IMR-90 (cell line): ENCODE results near the gene GPC6. TPM values are rescaled to one million over a fixed set of nuclear protein-coding genes. Genes with fewer than 3 reads are reported as not detected.

ENCODE experiments used
- ATAC-seq: fragments of 200-7000 bp; cut with Tn5 transposase; 2 replicates; pipeline ENCODE4 v1.9.1; 2020; ENCODE audit warnings: low read depth, mild to moderate bottlenecking, moderate library complexity
- BruUV-seq: library from RNA; stranded (reverse); fragments of 400-500 nt; replicated peaks from 2 replicates; lab custom pipeline; 2021; lab: Mats Ljungman, UMichigan
- CTCF ChIA-PET: fragments of 300-600 bp; formaldehyde crosslinking; extraction: SDS; loops from one replicate; lab custom pipeline; 2021; ENCODE audit warnings: antibody characterized with exemption; lab: Yijun Ruan, JAX
- POLR2A ChIA-PET: fragments of 300-600 bp; sonication (Branson Sonifier 250); formaldehyde crosslinking; loops from one replicate; lab custom pipeline; 2022; ENCODE audit warnings: antibody characterized with exemption; ENCODE audit not compliant: unreplicated experiment; lab: Charles Lee
- DNase-seq: peaks from one replicate; pipeline ENCODE4 v3.0.0; 2013
- H2AFZ ChIP-seq: replicated peaks from 2 replicates; pipeline ENCODE3; 2013; ENCODE audit warnings: low read length, mild to moderate bottlenecking; ENCODE audit not compliant: poor library complexity
- H2AK5ac ChIP-seq: 2 replicates; pipeline ENCODE4 v1.6.1; 2013; ENCODE audit warnings: low read depth, low read length, inconsistent platforms
- H2AK9ac ChIP-seq: replicated peaks from 2 replicates; pipeline ENCODE3; 2013; ENCODE audit warnings: mild to moderate bottlenecking, low read depth, low read length, moderate library complexity; ENCODE audit not compliant: poor library complexity
- H2BK120ac ChIP-seq: 2 replicates; pipeline ENCODE4 v1.6.1; 2013; ENCODE audit warnings: low read depth, low read length, inconsistent platforms
- H2BK15ac ChIP-seq: 3 replicates; pipeline ENCODE4 v1.6.1; 2013; ENCODE audit warnings: low read depth, low read length, inconsistent platforms
- H2BK20ac ChIP-seq: 2 replicates; pipeline ENCODE4 v1.6.1; 2013; ENCODE audit warnings: low read depth, mild to moderate bottlenecking, inconsistent platforms, low read length, moderate library complexity
- H2BK5ac ChIP-seq: 2 replicates; pipeline ENCODE4 v1.6.1; 2013; ENCODE audit warnings: mild to moderate bottlenecking, low read depth, low read length, inconsistent platforms; ENCODE audit not compliant: poor library complexity, severe bottlenecking
- H3K14ac ChIP-seq: replicated peaks from 2 replicates; pipeline ENCODE4 v1.6.1; 2013; ENCODE audit warnings: low read depth, low read length, inconsistent platforms
- H3K18ac ChIP-seq: 2 replicates; pipeline ENCODE4 v1.6.1; 2013; ENCODE audit warnings: low read depth, low read length, control low read depth
- H3K23ac ChIP-seq: 2 replicates; pipeline ENCODE4 v1.6.1; 2013; ENCODE audit warnings: low read depth, low read length, inconsistent platforms
- H3K27ac ChIP-seq: 2 replicates; pipeline ENCODE4 v1.5.1; 2013; ENCODE audit warnings: mild to moderate bottlenecking, control low read depth, low read length; ENCODE audit not compliant: insufficient read depth
- H3K27me3 ChIP-seq: 2 replicates; pipeline ENCODE4 v1.6.1; 2013; ENCODE audit warnings: low read length; ENCODE audit not compliant: control insufficient read depth, insufficient read depth
- H3K36me3 ChIP-seq: 2 replicates; pipeline ENCODE4 v1.6.1; 2013; ENCODE audit warnings: low read length, mixed read lengths; ENCODE audit not compliant: control insufficient read depth, insufficient read depth
- H3K4ac ChIP-seq: 2 replicates; pipeline ENCODE4 v1.6.1; 2013; ENCODE audit warnings: low read depth, low read length, inconsistent platforms
- H3K4me1 ChIP-seq: 2 replicates; pipeline ENCODE4 v1.6.1; 2013; ENCODE audit warnings: low read length, mixed read lengths; ENCODE audit not compliant: control insufficient read depth, insufficient read depth
- H3K4me2 ChIP-seq: 2 replicates; pipeline ENCODE4 v1.6.1; 2013; ENCODE audit warnings: low read depth, mild to moderate bottlenecking, control low read depth, low read length, moderate library complexity
- H3K4me3 ChIP-seq: 2 replicates; pipeline ENCODE4 v1.5.1; 2013; ENCODE audit warnings: low read depth, mild to moderate bottlenecking, control low read depth, low read length, moderate library complexity; ENCODE audit not compliant: insufficient read depth
- H3K56ac ChIP-seq: 2 replicates; pipeline ENCODE4 v1.6.1; 2013; ENCODE audit warnings: low read length, inconsistent platforms; ENCODE audit not compliant: insufficient read depth; ENCODE audit errors: extremely low read depth
- H3K79me1 ChIP-seq, 2 experiments: 2 replicates each; pipeline ENCODE4 v1.6.1; 2013; ENCODE audit warnings: low read length in 2 of 2, inconsistent platforms in 1 of 2, low read depth in 1 of 2
- H3K9ac ChIP-seq: 2 replicates; pipeline ENCODE4 v1.6.1; 2013; ENCODE audit warnings: low read depth, low read length, control low read depth
- H3K9me1 ChIP-seq: 2 replicates; pipeline ENCODE4 v1.6.1; 2013; ENCODE audit warnings: low read length, inconsistent platforms; ENCODE audit not compliant: insufficient read depth
- H3K9me3 ChIP-seq: 2 replicates; pipeline ENCODE4 v1.6.1; 2013; ENCODE audit warnings: low read length; ENCODE audit not compliant: control insufficient read depth, insufficient read depth
- H4K20me1 ChIP-seq: 2 replicates; pipeline ENCODE4 v1.6.1; 2013; ENCODE audit warnings: low read length, inconsistent platforms; ENCODE audit not compliant: insufficient read depth
- H4K5ac ChIP-seq: 2 replicates; pipeline ENCODE4 v1.6.1; 2013; ENCODE audit warnings: mild to moderate bottlenecking, low read depth, low read length, control low read depth
- H4K8ac ChIP-seq, 2 experiments: 2 replicates each; pipeline ENCODE4 v1.6.1; 2013; ENCODE audit warnings: low read depth in 2 of 2, low read length in 2 of 2, control low read depth in 1 of 2, inconsistent platforms in 1 of 2
- H4K91ac ChIP-seq: 2 replicates; pipeline ENCODE4 v1.6.1; 2013; ENCODE audit warnings: low read depth, low read length, inconsistent platforms; ENCODE audit not compliant: insufficient read depth
- BHLHE40 ChIP-seq: fragments of 150-350 bp; IDR thresholded peaks from 2 replicates; pipeline ENCODE4 v1.6.1; 2016; ENCODE audit warnings: mild to moderate bottlenecking, low read depth, low read length
- CEBPB ChIP-seq: IDR thresholded peaks from 2 replicates; pipeline ENCODE4 v1.6.1; 2012; ENCODE audit warnings: low read depth, low read length, improper control_type of control experiment
- CHD1 ChIP-seq: IDR thresholded peaks from 2 replicates; pipeline ENCODE4 v1.6.1; 2012; ENCODE audit warnings: low read depth, low read length, improper control_type of control experiment
- FOS ChIP-seq: fragments of 150-350 bp; IDR thresholded peaks from 2 replicates; pipeline ENCODE4 v1.6.1; 2016; ENCODE audit warnings: low read depth, low read length
- MAFK ChIP-seq: IDR thresholded peaks from 2 replicates; pipeline ENCODE4 v1.6.1; 2012; ENCODE audit warnings: low read depth, low read length, improper control_type of control experiment
- MAZ ChIP-seq: IDR thresholded peaks from 2 replicates; pipeline ENCODE4 v1.6.1; 2012; ENCODE audit warnings: low read depth, mild to moderate bottlenecking, low read length, improper control_type of control experiment, moderate library complexity, borderline replicate concordance
- MXI1 ChIP-seq: IDR thresholded peaks from 2 replicates; pipeline ENCODE4 v1.6.1; 2012; ENCODE audit warnings: low read depth, mild to moderate bottlenecking, low read length, moderate library complexity, borderline replicate concordance
- NFE2L2 ChIP-seq: fragments of 150-350 bp; IDR thresholded peaks from 2 replicates; pipeline ENCODE4 v1.6.1; 2016; ENCODE audit warnings: low read depth, mild to moderate bottlenecking, low read length
- POLR2A ChIP-seq: IDR thresholded peaks from 2 replicates; pipeline ENCODE4 v1.6.1; 2012; ENCODE audit warnings: mild to moderate bottlenecking, low read depth, low read length
- RAD21 ChIP-seq: IDR thresholded peaks from 2 replicates; pipeline ENCODE4 v1.6.1; 2012; ENCODE audit warnings: low read length, improper control_type of control experiment
- RCOR1 ChIP-seq: IDR thresholded peaks from 2 replicates; pipeline ENCODE4 v1.6.1; 2012; ENCODE audit warnings: mild to moderate bottlenecking, low read length, improper control_type of control experiment; ENCODE audit not compliant: insufficient replicate concordance
- RFX5 ChIP-seq: IDR thresholded peaks from 2 replicates; pipeline ENCODE4 v1.8.0; 2012; ENCODE audit warnings: low read depth, mild to moderate bottlenecking, low read length, moderate library complexity
- SMC3 ChIP-seq: fragments of 150-350 bp; IDR thresholded peaks from 2 replicates; pipeline ENCODE4 v1.6.1; 2016; ENCODE audit warnings: low read depth, mild to moderate bottlenecking, antibody characterized with exemption, low read length, moderate library complexity
- WGBS, 2 experiments: methylation state at CpG; one replicate each; pipeline versions ENCODE4 v1.1.5 to v1.1.7; 2013; ENCODE audit warnings: missing lambda C conversion rate in 2 of 2; ENCODE audit not compliant: insufficient read length in 1 of 2; ENCODE audit errors: extremely low coverage in 2 of 2; 5-methylcytosine and 5-hydroxymethylcytosine counted together
- dilution Hi-C: fragments of 300-500 bp; cut with HindIII; formaldehyde crosslinking; loops from one replicate; pipeline ENCODE4 v1.14.3; 2018; ENCODE audit warnings: low sequenced_read_pairs; ENCODE audit not compliant: unreplicated experiment
- in situ Hi-C: fragments of 300-500 bp; cut with MboI; formaldehyde crosslinking; loops from 3 replicates; pipeline ENCODE4 v1.14.3; 2019; ENCODE audit warnings: low sequenced_read_pairs, inconsistent platforms, mixed read lengths
- intact Hi-C: fragments of 100-400 bp; cut with micrococcal nuclease; formaldehyde crosslinking; loops from 2 replicates; pipeline ENCODE4 v1.10.0; 2022
- polyA plus RNA-seq, 3 experiments: library from polyadenylated mRNA; depleted of rRNA; stranded (reverse); fragments of >200 nt; gene quantifications; 2 replicates each; pipeline ENCODE4 v1.2.3, GENCODE V29; 2012; ENCODE audit warnings: low replicate concordance in 1 of 3
- total RNA-seq: library from RNA; depleted of rRNA; stranded (reverse); fragments of >200 nt; gene quantifications from 2 replicates; pipeline ENCODE4 v1.2.3, GENCODE V29; 2012
- TF ChIP-seq, protein P1 (sequence below): fragments of 150-350 bp; IDR thresholded peaks from 2 replicates; pipeline ENCODE4 v1.6.1; 2017; ENCODE audit warnings: mild to moderate bottlenecking, antibody characterized with exemption, low read length, low read depth
- TF ChIP-seq, protein P2 (sequence below): conservative IDR thresholded peaks from 2 replicates; pipeline ENCODE4 v1.5.1; 2012; ENCODE audit warnings: mild to moderate bottlenecking, low read depth, low read length, improper control_type of control experiment
- TF ChIP-seq, protein P3 (sequence below): fragments of 150-350 bp; IDR thresholded peaks from 2 replicates; pipeline ENCODE4 v1.6.1; 2016; ENCODE audit warnings: low read depth, mild to moderate bottlenecking, low read length, moderate library complexity, borderline replicate concordance

The GPC6 gene
- total and polyA plus RNA-seq, 2 of the 4 experiments (the other 2 are of a cell fraction), result 14.9 to 39.4 TPM

DNA sequence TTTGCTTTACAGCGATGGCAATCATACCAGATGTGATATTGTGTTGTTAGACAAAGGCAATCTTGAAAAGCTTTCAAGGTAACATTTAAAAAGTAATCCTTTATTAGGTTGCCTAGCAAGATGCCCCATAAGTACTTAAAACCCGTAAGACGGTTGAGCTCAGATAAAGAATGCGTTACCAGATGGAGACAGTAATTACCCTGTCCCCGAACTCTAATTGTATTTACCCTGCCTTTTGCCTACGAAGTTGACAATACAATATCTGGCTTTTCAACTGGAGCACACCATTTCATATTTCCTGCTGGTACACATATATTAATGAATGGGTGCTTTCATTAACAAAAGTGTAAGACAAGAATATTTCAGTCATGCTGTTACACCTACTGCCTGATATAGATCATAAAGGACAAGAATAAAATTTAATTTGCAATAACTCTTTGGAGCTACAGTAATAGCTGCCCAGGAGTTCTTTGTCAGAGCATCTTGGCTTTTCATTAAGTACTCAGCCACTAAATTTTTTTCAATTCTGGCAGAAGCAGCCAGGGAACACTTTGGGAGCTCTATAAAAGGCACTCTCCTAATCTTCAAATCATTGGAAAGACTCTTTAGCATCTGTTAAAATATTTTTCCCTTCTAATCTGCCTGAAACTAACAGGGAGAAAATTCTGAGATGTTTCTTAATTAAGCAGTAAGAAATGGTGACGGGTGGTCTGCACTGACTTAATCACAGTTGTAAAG lies 1189.1 kb downstream of the GPC6 start:
- no TSS peak for BruUV-seq
- H3K4me3 ChIP-seq, result no peak overlapping the region
- H2AK9ac ChIP-seq, result no peak overlapping the region
- no peak overlapping the region for H3K18ac ChIP-seq
- H4K5ac ChIP-seq, result no peak overlapping the region
- intact Hi-C loops (no loop called here), dilution Hi-C loops (no loop called here), in situ Hi-C loops (no loop called here)
- WGBS, 2 experiments, result no CpG with 5 or more reads among the region's 7 CpGs
- CTCF ChIA-PET, result interaction anchor here (0.6 kb wide), 1 partner anchor 33 kb away, joined by 7 read pairs; no protein-coding TSS in a partner anchor
- DNase-seq, result no peak
- no peak overlapping the region for H3K4me2 ChIP-seq
- no peak overlapping the region for H2AFZ ChIP-seq
- H3K27ac ChIP-seq, result no peak overlapping the region
- TF ChIP-seq FOS, result no peak
- no peak for TF ChIP-seq MXI1
- no peak for TF ChIP-seq RCOR1
- no peak for TF ChIP-seq CHD1
- TF ChIP-seq BHLHE40, result no peak
- TF ChIP-seq MAFK, result no peak
- TF ChIP-seq, protein P1, sequence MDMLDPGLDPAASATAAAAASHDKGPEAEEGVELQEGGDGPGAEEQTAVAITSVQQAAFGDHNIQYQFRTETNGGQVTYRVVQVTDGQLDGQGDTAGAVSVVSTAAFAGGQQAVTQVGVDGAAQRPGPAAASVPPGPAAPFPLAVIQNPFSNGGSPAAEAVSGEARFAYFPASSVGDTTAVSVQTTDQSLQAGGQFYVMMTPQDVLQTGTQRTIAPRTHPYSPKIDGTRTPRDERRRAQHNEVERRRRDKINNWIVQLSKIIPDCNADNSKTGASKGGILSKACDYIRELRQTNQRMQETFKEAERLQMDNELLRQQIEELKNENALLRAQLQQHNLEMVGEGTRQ, result no peak
- no peak for TF ChIP-seq RFX5
- no peak for TF ChIP-seq MAZ
- no peak for TF ChIP-seq SMC3
- no peak for TF ChIP-seq NFE2L2
- TF ChIP-seq RAD21, result no peak
- no peak for TF ChIP-seq POLR2A
- TF ChIP-seq, protein P2, sequence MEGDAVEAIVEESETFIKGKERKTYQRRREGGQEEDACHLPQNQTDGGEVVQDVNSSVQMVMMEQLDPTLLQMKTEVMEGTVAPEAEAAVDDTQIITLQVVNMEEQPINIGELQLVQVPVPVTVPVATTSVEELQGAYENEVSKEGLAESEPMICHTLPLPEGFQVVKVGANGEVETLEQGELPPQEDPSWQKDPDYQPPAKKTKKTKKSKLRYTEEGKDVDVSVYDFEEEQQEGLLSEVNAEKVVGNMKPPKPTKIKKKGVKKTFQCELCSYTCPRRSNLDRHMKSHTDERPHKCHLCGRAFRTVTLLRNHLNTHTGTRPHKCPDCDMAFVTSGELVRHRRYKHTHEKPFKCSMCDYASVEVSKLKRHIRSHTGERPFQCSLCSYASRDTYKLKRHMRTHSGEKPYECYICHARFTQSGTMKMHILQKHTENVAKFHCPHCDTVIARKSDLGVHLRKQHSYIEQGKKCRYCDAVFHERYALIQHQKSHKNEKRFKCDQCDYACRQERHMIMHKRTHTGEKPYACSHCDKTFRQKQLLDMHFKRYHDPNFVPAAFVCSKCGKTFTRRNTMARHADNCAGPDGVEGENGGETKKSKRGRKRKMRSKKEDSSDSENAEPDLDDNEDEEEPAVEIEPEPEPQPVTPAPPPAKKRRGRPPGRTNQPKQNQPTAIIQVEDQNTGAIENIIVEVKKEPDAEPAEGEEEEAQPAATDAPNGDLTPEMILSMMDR, result no peak
- TF ChIP-seq, protein P3, sequence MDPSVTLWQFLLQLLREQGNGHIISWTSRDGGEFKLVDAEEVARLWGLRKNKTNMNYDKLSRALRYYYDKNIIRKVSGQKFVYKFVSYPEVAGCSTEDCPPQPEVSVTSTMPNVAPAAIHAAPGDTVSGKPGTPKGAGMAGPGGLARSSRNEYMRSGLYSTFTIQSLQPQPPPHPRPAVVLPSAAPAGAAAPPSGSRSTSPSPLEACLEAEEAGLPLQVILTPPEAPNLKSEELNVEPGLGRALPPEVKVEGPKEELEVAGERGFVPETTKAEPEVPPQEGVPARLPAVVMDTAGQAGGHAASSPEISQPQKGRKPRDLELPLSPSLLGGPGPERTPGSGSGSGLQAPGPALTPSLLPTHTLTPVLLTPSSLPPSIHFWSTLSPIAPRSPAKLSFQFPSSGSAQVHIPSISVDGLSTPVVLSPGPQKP, result no peak
- no peak for TF ChIP-seq CEBPB
- no peak overlapping the region for H4K91ac ChIP-seq
- no peak overlapping the region for H3K23ac ChIP-seq
- H3K4me1 ChIP-seq, result no peaks in the 10 kb centered on the region
- H3K27me3 ChIP-seq, result peaks cover 5% of the 10 kb centered on the region
- H3K9me1 ChIP-seq, result no peaks in the 10 kb centered on the region
- no peaks in the 10 kb centered on the region for H3K36me3 ChIP-seq
- H3K14ac ChIP-seq, result no peak overlapping the region
- H2BK20ac ChIP-seq, result no peak overlapping the region
- POLR2A ChIA-PET, result no interaction called here
- no peak overlapping the region for H2BK120ac ChIP-seq
- H2BK15ac ChIP-seq, result no peak overlapping the region
- no peak overlapping the region for H3K9ac ChIP-seq
- no peaks in the 10 kb centered on the region for H3K79me1 ChIP-seq
- no peaks in the 10 kb centered on the region for H4K20me1 ChIP-seq
- no peak for ATAC-seq
- H3K9me3 ChIP-seq, result no peaks in the 10 kb centered on the region
- no peak overlapping the region for H4K8ac ChIP-seq
- no peak overlapping the region for H3K4ac ChIP-seq
- no peak overlapping the region for H2BK5ac ChIP-seq
- H3K56ac ChIP-seq, result no peak overlapping the region
- H2AK5ac ChIP-seq, result no peak overlapping the region
